SH-SY5Y (cell line): ENCODE measurements around the gene FCN2.

Experiments
- GATA2 ChIP-seq: IDR thresholded peaks from 2 replicates; pipeline ENCODE4 v1.6.1; 2011; ENCODE audit warnings: mild to moderate bottlenecking, low read depth, low read length
- GATA3 ChIP-seq: IDR thresholded peaks from 2 replicates; pipeline ENCODE4 v1.6.1; 2011; ENCODE audit warnings: low read depth, mild to moderate bottlenecking, low read length, moderate library complexity

FCN2 gene

GRCh38 chr9:134840511-134840910 is 40.1 kb upstream of the FCN2 start:
- TF ChIP-seq GATA2 (no peak), GATA3 (no peak)

GRCh38 chr9:134841180-134841904 is 39.3 kb upstream of the FCN2 start:
- TF ChIP-seq GATA3 = no peak
- no peak for TF ChIP-seq GATA2

- no peak for TF ChIP-seq GATA3
- no peak for TF ChIP-seq GATA2
These were observed 38.3 kb upstream of the FCN2 start for GRCh38 chr9:134842321-134842720.

GRCh38 chr9:134843740-134844139 is 36.9 kb upstream of the FCN2 start:
- TF ChIP-seq GATA2 = no peak
- TF ChIP-seq GATA3 = no peak

- TF ChIP-seq GATA3 = no peak
- TF ChIP-seq GATA2 = no peak
These were observed 35.8 kb upstream of the FCN2 start for GRCh38 chr9:134844821-134845220.

GRCh38 chr9:134846187-134846586 is 34.4 kb upstream of the FCN2 start:
- TF ChIP-seq GATA3 = no peak
- TF ChIP-seq GATA2 = no peak

GRCh38 chr9:134846699-134847098 is 33.9 kb upstream of the FCN2 start:
- TF ChIP-seq GATA3 (no peak), GATA2 (no peak)

GRCh38 chr9:134847138-134847537 is 33.5 kb upstream of the FCN2 start:
- TF ChIP-seq GATA2 (no peak), GATA3 (no peak)

- TF ChIP-seq GATA2 = no peak
- no peak for TF ChIP-seq GATA3
These were observed 32.7 kb upstream of the FCN2 start for GRCh38 chr9:134847752-134848432.

- TF ChIP-seq GATA2 (no peak), GATA3 (no peak)
These were observed 32.1 kb upstream of the FCN2 start for GRCh38 chr9:134848504-134848903.

- no peak for TF ChIP-seq GATA3
- no peak for TF ChIP-seq GATA2
These were observed 30.0 kb upstream of the FCN2 start for GRCh38 chr9:134850611-134851010.

- TF ChIP-seq GATA3 = no peak
These were observed 29.6 kb upstream of the FCN2 start for GRCh38 chr9:134851020-134851419.

- TF ChIP-seq GATA2 = no peak
- no peak for TF ChIP-seq GATA3
These were observed 27.5 kb upstream of the FCN2 start for GRCh38 chr9:134852906-134853654.

GRCh38 chr9:134853893-134854292 is 26.7 kb upstream of the FCN2 start:
- no peak for TF ChIP-seq GATA2
- no peak for TF ChIP-seq GATA3

- TF ChIP-seq GATA3 (no peak), GATA2 (no peak)
These were observed 26.0 kb upstream of the FCN2 start for GRCh38 chr9:134854541-134854981.
